Lower lobe of right lung (tissue), 2 donors: ENCODE measurements around the gene ZNF365. TPM values are rescaled to one million over a fixed set of nuclear protein-coding genes. Genes with fewer than 3 reads are reported as not detected.

Source experiments
- ATAC-seq, 2 donors: fragments of 200-7000 bp; cut with Tn5 transposase; one replicate each; pipeline ENCODE4 v1.9.1; 2020 to 2022; ENCODE audit warnings: mild to moderate bottlenecking in 2 of 2, moderate library complexity in 2 of 2
- DNase-seq: peaks from one replicate; pipeline ENCODE4 v3.0.0-alpha.2; 2020
- H3K27ac ChIP-seq: fragments of 200-600 bp; one replicate; pipeline ENCODE4 v1.8.0; 2022
- H3K27me3 ChIP-seq: fragments of 200-600 bp; one replicate; pipeline ENCODE4 v1.8.0; 2022; ENCODE audit warnings: low read depth
- H3K36me3 ChIP-seq: fragments of 200-600 bp; one replicate; pipeline ENCODE4 v1.8.0; 2022; ENCODE audit warnings: mild to moderate bottlenecking
- H3K4me1 ChIP-seq: fragments of 200-600 bp; one replicate; pipeline ENCODE4 v1.8.0; 2022
- H3K4me3 ChIP-seq: fragments of 200-600 bp; one replicate; pipeline ENCODE4 v1.8.0; 2022; ENCODE audit warnings: mild to moderate bottlenecking
- H3K9me3 ChIP-seq: fragments of 200-600 bp; one replicate; pipeline ENCODE4 v1.8.0; 2022
- intact Hi-C: fragments of 100-400 bp; cut with DNase I; formaldehyde crosslinking; loops from one replicate; pipeline ENCODE4 v1.11.0; 2022
- long read RNA-seq: library from polyadenylated mRNA; unstranded; transcript quantifications from one replicate; pipeline ENCODE4 v2.0.0, GENCODE V29; 2021
- total RNA-seq: library from RNA; stranded (reverse); fragmentation: NEBNext Ultra II Directional; extraction: Animal tissue kit (Norgen Biotek cat#: 25700); gene quantifications from one replicate; pipeline ENCODE4 v1.2.1, GENCODE V29; 2021
- TF ChIP-seq, protein P1 (sequence below): fragments of 200-600 bp; IDR thresholded peaks from one replicate; pipeline ENCODE4 v1.8.0; 2022; ENCODE audit warnings: antibody characterized with exemption, mild to moderate bottlenecking
- donor health status: DM: no; HTN: yes; CAD: no; lungs with severe emphysema.

Gene ZNF365
- total RNA-seq: 1.2 TPM
- long read RNA-seq, full-length matches to known transcripts: 3 of 4 reads
- long read RNA-seq, partial matches to known transcripts: 1 of 4 reads
- long read RNA-seq, other reads (novel, unspliced or antisense): 0 of 4 reads

DNA sequence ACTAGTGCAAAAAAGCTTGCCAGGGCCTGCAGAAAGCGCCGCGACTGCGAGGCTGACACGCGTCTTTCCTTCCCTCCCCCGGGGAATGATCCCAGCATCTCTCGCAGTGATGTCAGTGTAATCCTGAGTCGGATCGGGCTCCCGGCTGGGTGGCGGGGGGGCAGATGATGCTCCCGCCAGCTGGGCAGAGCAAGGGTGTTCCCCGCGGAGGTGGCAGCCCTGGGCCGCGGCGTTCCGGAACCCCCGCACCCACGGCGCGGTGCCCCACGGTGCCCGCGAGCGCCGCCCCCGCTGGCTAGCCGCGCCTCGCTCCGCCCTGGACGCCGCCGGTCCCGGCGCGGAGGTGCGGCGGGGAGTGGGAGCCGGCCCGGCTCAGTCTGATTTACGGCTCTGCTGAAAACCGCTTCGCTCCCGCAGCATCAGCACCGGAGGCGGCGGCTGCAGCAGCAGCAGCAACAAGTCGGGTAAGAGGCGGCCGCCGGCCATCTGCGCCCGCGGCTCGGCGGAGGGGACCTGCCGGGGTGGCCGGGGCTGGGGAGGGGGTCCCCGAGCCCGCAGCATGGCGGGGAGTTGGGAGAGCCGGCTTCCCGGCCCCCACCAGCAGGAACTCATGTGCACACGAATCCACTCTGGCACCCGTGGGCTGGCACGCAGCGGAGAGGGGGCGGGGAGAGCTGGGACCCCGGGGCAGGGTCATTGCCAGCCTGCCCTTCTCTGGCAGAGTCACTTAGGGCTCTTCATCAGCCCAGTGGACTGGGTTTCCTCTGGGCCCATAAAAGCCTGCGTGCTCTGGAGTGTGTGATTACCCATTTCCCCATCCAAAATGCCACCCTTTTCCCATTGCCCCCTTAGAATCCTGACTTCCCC is at the start of gene ZNF365:
Gene ZNF365, plus strand, starts transcription at position 375 of the 867 bp plus-strand sequence. CDS start 1,825 bp downstream, outside the sequence.
- Histone ChIP-seq H3K4me1 (peaks cover 6% of the 10 kb centered on the region), H3K27me3 (peaks cover 21% of the 10 kb centered on the region), H3K36me3 (no peaks in the 10 kb centered on the region), H3K27ac (no peak within 1 kb of the TSS), H3K4me3 (peak within 1 kb of the TSS; percentile 54), H3K9me3 (no peaks in the 10 kb centered on the region)
- intact Hi-C loops: no loop called here
- DNase-seq (peak; percentile 48), ATAC-seq (peak; percentile 88 to 89)
- TF ChIP-seq, protein P1, sequence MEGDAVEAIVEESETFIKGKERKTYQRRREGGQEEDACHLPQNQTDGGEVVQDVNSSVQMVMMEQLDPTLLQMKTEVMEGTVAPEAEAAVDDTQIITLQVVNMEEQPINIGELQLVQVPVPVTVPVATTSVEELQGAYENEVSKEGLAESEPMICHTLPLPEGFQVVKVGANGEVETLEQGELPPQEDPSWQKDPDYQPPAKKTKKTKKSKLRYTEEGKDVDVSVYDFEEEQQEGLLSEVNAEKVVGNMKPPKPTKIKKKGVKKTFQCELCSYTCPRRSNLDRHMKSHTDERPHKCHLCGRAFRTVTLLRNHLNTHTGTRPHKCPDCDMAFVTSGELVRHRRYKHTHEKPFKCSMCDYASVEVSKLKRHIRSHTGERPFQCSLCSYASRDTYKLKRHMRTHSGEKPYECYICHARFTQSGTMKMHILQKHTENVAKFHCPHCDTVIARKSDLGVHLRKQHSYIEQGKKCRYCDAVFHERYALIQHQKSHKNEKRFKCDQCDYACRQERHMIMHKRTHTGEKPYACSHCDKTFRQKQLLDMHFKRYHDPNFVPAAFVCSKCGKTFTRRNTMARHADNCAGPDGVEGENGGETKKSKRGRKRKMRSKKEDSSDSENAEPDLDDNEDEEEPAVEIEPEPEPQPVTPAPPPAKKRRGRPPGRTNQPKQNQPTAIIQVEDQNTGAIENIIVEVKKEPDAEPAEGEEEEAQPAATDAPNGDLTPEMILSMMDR: no peak

DNA sequence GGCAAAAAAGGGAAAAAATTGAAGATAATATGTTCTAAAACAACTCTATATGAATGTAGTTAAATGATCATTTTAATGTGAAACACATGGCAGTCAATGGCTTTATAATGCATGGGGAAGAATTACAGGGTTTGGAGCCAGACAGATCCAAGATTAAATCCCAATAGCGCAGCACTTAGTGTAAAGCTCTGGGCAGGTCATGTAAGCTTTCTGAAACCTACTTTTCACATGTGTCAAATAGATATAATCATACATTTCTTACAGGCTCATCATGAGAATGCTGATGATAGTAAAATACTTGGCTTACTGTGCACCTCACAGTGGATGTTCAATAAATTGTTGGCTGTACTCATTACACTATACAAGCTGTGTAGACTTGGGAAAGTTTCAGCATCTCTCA is 48.0 kb upstream of the ZNF365 start:
- no peak for DNase-seq
- H3K27me3 ChIP-seq: no peaks in the 10 kb centered on the region

DNA sequence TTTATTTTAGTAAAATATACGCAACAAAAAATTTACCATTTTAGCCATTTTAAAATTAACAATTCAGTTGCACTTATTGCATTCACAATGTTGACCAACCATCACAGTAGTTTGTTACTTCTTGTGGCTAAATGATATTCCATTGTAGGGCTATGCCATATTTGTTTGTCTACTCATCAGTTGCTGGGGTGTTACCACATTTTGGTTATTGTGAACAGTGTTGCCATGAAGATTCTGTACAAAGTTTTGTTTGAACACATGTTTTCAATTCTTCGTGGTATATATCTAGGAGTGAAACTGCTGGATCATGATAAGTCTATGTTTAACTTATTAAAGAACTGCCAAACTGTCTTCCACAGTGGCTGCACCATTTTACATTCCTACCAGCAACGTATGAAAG is 46.3 kb upstream of the ZNF365 start:
- Histone ChIP-seq H3K9me3 (no peaks in the 10 kb centered on the region), H3K27ac (no peak overlapping the region), H3K4me1 (no peaks in the 10 kb centered on the region), H3K36me3 (no peaks in the 10 kb centered on the region), H3K27me3 (no peaks in the 10 kb centered on the region), H3K4me3 (no peak overlapping the region)
- no peak for DNase-seq
- ATAC-seq: no peak
- TF ChIP-seq, protein P1: no peak
- intact Hi-C loops: no loop called here

More for the DNA sequence above, 48.0 kb upstream of the ZNF365 start:
- Histone ChIP-seq H3K9me3 (no peaks in the 10 kb centered on the region), H3K36me3 (no peaks in the 10 kb centered on the region), H3K27ac (no peak overlapping the region), H3K4me1 (no peaks in the 10 kb centered on the region), H3K4me3 (no peak overlapping the region)
- TF ChIP-seq, protein P1: no peak
- no peak for ATAC-seq
- intact Hi-C loops: no loop called here

- no peaks in the 10 kb centered on the region for H3K9me3 ChIP-seq
- H3K4me3 ChIP-seq: no peak overlapping the region
- intact Hi-C loops: no loop called here
- H3K27ac ChIP-seq: no peak overlapping the region
- DNase-seq (no peak), ATAC-seq (no peak)
- H3K36me3 ChIP-seq: no peaks in the 10 kb centered on the region
- H3K4me1 ChIP-seq: no peaks in the 10 kb centered on the region
- TF ChIP-seq, protein P1: no peak
- no peaks in the 10 kb centered on the region for H3K27me3 ChIP-seq
These were observed 44.0 kb upstream of the ZNF365 start for GRCh38 chr10:62330213-62330612.

GRCh38 chr10:62332406-62332805 is 41.8 kb upstream of the ZNF365 start:
- intact Hi-C loops: no loop called here
- H3K27me3 ChIP-seq: no peaks in the 10 kb centered on the region
- no peak for DNase-seq
- H3K4me1 ChIP-seq: no peaks in the 10 kb centered on the region
- no peak overlapping the region for H3K4me3 ChIP-seq
- H3K36me3 ChIP-seq: no peaks in the 10 kb centered on the region
- TF ChIP-seq, protein P1: no peak
- ATAC-seq: no peak
- H3K27ac ChIP-seq: no peak overlapping the region
- no peaks in the 10 kb centered on the region for H3K9me3 ChIP-seq
